Measurements from ENCODE around the gene CD80.

Gene CD80

GRCh38 chr3:119580067-119580760 lies 20.8 kb upstream of the CD80 start:
- peak overlapping the region; percentile 10 for H3K27ac ChIP-seq
- DNase-seq: peak; percentile 14
- in situ Hi-C loops (cut with HindIII; ENCODE audit: low pct_ligation_motif_present, low sequenced_read_pairs): no loop called here

GRCh38 chr3:119579366-119580066 lies 20.1 kb upstream of the CD80 start, which contains the start of gene ADPRH:
ADPRH (plus strand) TSS chr3:119579492; CDS start chr3:119582170, 2,678 bp downstream.
- in situ Hi-C loops (cut with HindIII; ENCODE audit: low pct_ligation_motif_present, low sequenced_read_pairs): no loop called here
- no peak for TF ChIP-seq CTCF (IDR thresholded peaks at IDR 0.05; ENCODE audit: low read depth, low read length, missing control alignments)
- DNase-seq: peak; percentile 53
- Histone ChIP-seq H3K27ac (peak within 1 kb of the TSS; percentile 10), H3K27me3 (replicated peaks) (no peaks in the 10 kb centered on the region), H3K36me3 (replicated peaks) (no peaks in the 10 kb centered on the region), H3K4me3 (ENCODE audit: low read depth, low read length) (peak within 1 kb of the TSS; percentile 66)

More at GRCh38 chr3:119580067-119580760, 20.8 kb upstream of the CD80 start:
- Histone ChIP-seq H3K4me3 (ENCODE audit: low read depth, low read length) (peak overlapping the region; percentile 66), H3K27me3 (replicated peaks) (no peaks in the 10 kb centered on the region), H3K36me3 (replicated peaks) (no peaks in the 10 kb centered on the region)
- TF ChIP-seq CTCF (IDR thresholded peaks at IDR 0.05; ENCODE audit: low read depth, low read length, missing control alignments): no peak

GRCh38 chr3:119575507-119575906 lies 16.1 kb upstream of the CD80 start:
- no peak for DNase-seq

GRCh38 chr3:119571688-119572087 lies 12.3 kb upstream of the CD80 start:
- Histone ChIP-seq H3K27me3 (replicated peaks) (no peaks in the 10 kb centered on the region), H3K27ac (no peak overlapping the region), H3K4me3 (ENCODE audit: low read depth, low read length) (no peak overlapping the region), H3K36me3 (replicated peaks) (no peaks in the 10 kb centered on the region)
- no peak for TF ChIP-seq CTCF (IDR thresholded peaks at IDR 0.05; ENCODE audit: low read depth, low read length, missing control alignments)
- in situ Hi-C loops (cut with HindIII; ENCODE audit: low pct_ligation_motif_present, low sequenced_read_pairs): no loop called here
- no peak for DNase-seq

More at GRCh38 chr3:119575507-119575906, 16.1 kb upstream of the CD80 start:
- H3K36me3 ChIP-seq (replicated peaks): no peaks in the 10 kb centered on the region
- in situ Hi-C loops (cut with HindIII; ENCODE audit: low pct_ligation_motif_present, low sequenced_read_pairs): no loop called here
- H3K4me3 ChIP-seq (ENCODE audit: low read depth, low read length): no peak overlapping the region
- no peak for TF ChIP-seq CTCF (IDR thresholded peaks at IDR 0.05; ENCODE audit: low read depth, low read length, missing control alignments)
- no peaks in the 10 kb centered on the region for H3K27me3 ChIP-seq (replicated peaks)
- no peak overlapping the region for H3K27ac ChIP-seq

- DNase-seq: no peak
- Histone ChIP-seq H3K36me3 (replicated peaks) (no peaks in the 10 kb centered on the region), H3K4me3 (ENCODE audit: low read depth, low read length) (no peak overlapping the region), H3K27ac (no peak overlapping the region), H3K27me3 (replicated peaks) (no peaks in the 10 kb centered on the region)
- TF ChIP-seq CTCF (IDR thresholded peaks at IDR 0.05; ENCODE audit: low read depth, low read length, missing control alignments): no peak
- in situ Hi-C loops (cut with HindIII; ENCODE audit: low pct_ligation_motif_present, low sequenced_read_pairs): no loop called here
These were observed 11.8 kb upstream of the CD80 start for GRCh38 chr3:119571230-119571629.

Measured in brain microvascular endothelial cell (primary cell).